Activated CD4-positive, alpha-beta T cell treated with anti-CD3 and anti-CD28 coated beads for 1 hour (primary cell): ENCODE measurements around the gene CTNNAL1.
A peak's percentile ranks its signal among the peaks of the same experiment; 100 is the strongest.
"Not testable (repeated sequence)": the region's sequence is repeated elsewhere in the genome, so short reads cannot be mapped to it uniquely, and the experiment has no call there.

ENCODE experiments used
- DNase-seq: peaks from one replicate; pipeline ENCODE4 v3.0.0-alpha.2; 2020

CTNNAL1 gene, protein sequence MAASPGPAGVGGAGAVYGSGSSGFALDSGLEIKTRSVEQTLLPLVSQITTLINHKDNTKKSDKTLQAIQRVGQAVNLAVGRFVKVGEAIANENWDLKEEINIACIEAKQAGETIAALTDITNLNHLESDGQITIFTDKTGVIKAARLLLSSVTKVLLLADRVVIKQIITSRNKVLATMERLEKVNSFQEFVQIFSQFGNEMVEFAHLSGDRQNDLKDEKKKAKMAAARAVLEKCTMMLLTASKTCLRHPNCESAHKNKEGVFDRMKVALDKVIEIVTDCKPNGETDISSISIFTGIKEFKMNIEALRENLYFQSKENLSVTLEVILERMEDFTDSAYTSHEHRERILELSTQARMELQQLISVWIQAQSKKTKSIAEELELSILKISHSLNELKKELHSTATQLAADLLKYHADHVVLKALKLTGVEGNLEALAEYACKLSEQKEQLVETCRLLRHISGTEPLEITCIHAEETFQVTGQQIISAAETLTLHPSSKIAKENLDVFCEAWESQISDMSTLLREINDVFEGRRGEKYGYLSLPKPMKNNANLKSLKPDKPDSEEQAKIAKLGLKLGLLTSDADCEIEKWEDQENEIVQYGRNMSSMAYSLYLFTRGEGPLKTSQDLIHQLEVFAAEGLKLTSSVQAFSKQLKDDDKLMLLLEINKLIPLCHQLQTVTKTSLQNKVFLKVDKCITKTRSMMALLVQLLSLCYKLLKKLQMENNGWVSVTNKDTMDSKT

GRCh38 chr9:109012876-109013678 is at the start of gene CTNNAL1:
CTNNAL1 (minus strand) TSS chr9:109013499; CDS start chr9:109013442, 57 bp downstream.
- peak; percentile 71 for DNase-seq

DNA sequence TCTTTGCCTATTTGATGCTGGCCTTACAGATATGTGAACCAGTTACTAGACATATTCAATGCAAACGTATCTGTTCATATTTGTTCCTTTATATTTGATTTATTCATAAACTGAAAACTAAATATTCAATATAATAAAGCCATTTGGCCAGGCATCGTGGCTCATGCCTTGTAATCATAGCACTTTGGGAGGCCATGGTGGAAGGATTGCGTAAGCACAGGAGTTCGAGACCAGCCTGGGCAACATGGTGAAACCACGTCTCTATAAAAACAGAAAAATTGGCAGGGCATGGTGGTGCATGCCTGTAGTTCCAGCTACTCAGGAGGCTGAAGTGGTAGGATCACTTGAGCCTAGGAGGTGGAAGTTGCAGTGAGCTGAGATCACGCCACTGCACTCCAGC is 49.2 kb upstream of the CTNNAL1 start:
- DNase-seq = no peak

DNA sequence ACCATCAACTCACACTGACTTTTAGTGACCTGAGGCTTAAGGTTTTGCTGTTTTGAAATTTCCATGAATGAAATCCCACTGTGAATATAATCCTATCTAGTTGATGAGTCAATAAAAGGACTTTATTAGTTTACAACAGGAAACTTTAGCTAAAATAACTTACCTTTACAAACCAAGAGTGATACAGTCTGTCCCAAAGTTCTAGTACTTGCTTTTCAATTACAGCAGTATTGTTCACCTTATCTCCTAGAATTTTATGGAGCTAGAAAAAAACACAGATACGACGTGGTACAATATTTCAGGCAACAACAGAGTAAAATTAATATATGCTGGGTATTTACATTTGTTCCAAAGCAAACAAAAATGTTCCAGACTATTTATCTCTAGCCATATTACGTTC is 46.9 kb upstream of the CTNNAL1 start:
- DNase-seq = no peak

- DNase-seq = not testable (repeated sequence)
These were observed 39.8 kb upstream of the CTNNAL1 start for GRCh38 chr9:109053121-109053520.

DNA sequence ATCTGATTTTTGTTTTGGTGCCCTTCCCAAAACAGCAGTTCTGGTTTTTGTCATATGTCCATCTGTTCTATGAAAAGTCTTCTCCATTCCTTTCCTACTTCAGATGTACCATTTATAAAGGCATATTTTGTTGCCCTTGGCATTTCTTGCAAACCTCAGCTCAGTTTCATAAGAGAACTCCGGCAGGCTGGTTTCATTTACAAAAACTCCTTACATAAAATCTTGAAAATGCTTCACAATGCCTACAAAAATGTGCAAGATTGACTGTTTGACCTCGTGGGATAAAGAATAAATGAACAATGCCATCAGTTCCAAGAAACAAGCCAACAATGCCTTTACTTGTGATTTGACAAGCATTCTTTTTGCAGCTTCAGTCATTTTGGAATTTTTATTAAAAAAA is 39.1 kb upstream of the CTNNAL1 start:
- DNase-seq = no peak

- DNase-seq = no peak
These were observed 38.4 kb upstream of the CTNNAL1 start for GRCh38 chr9:109051733-109052132.

DNA sequence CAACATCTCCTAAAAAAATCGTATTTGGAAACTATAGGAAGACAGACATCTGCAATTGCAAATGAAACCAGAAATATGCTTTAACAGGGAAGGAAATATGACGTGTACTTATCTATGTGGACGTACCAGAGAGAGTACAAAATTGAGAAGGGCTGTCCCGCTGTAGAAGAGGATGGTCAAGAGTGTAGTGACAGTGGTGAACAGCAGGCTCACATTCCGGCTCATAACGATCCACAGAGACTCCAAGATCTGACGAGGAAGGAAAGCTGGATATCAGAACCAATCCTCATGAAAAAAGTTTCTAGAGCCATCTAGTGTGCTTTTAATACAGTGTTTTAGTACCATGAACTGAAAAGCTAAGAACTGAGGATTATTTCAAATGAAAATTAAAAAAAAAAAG is 37.1 kb upstream of the CTNNAL1 start:
- no peak for DNase-seq

DNA sequence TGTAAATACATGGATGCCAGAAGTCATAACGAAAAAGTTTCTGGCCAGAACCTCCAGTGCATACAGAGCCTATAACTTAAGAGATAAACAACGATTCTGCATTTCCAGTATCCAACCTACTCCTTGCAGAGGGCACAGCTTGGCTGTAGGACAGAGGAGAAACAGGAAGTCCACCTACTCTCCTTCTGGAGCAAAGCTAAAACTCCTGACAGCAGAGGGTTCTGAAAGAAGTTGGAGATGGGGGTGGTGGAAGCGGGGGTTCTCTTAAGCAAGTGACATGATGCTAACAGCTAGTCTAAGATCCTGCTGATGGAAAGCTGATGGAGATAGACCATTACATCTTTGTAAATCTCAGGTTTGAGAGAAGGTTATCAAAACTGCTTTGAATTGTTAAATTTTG is 35.5 kb upstream of the CTNNAL1 start:
- no peak for DNase-seq

GRCh38 chr9:109047259-109047658 is 34.0 kb upstream of the CTNNAL1 start:
- no peak for DNase-seq

GRCh38 chr9:109046346-109046745 is 33.0 kb upstream of the CTNNAL1 start:
- no peak for DNase-seq

DNA sequence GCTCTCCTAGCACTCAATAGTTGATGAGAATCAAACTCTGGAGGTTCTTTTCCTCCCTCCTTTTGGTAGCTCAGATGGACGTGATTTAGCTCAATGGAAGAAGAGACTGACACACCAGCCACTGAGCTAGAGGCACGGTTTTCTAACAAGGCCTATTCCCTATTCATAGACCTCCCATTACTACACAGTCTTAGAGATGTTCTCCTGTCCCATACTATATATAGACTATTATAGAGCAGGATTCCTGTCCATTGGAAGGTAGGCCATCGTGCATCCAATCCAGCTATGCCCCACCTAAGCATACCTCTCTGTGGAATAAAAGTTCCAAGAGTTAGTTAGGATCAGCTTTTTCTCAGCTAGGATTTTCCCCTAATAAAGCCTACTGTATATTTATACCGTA is 30.3 kb upstream of the CTNNAL1 start:
- no peak for DNase-seq

GRCh38 chr9:109040571-109040970 is 27.3 kb upstream of the CTNNAL1 start:
- no peak for DNase-seq

DNA sequence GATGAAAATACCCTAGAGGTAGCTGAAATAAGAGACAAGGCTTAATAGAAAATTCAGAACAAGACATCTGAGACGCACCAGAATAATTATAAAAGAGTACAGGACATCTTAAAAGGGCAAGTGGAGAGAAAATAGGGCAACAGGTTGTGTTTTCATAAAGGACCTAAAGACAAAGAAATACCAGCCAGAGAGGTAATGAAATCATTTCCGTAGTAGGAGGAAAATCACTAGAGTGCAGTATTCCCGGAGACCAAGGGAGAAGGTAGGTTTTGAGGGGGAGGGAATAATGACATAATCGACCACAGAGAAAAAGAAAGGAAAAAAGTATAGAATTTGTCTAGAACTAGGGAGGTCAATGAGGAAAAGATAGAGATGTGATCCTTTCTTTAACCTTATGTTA is 26.2 kb upstream of the CTNNAL1 start:
- no peak for DNase-seq

DNA sequence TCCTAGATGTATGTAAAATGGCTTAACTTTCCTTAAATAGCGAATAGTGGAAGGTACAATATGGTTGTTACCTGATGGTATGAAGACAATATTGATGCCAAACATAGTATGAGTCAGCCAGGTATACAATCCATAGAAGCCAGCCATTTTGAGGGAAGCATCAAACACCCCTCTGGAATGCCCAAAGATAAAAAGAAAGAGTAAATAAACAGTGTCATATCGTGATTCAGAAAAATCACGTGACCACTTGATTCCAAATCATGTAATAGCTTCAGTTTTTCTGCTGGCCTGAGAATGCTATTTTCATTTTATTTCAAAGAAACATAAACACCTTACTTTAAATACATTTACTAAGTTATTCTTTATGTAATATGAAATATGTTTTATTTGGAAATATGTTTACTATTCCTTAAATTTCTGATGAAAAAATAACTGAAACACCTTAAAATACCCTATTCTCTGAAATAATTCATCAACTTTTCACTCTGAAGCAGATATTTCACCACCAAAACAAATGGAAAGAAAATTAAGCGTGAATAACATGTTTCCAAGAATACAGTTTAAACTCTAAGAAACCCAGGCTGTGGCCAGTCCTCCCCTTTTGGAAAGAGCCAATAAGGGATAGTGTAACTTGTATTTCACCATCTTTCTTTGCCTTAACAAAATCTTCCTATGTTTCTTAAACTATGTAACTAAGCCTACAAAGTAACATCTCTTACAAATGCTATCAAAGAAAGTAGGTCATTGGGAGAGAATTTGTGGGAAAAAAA is 24.8 kb upstream of the CTNNAL1 start:
- DNase-seq = no peak

GRCh38 chr9:109036744-109037680 is 23.7 kb upstream of the CTNNAL1 start:
- no peak for DNase-seq

DNA sequence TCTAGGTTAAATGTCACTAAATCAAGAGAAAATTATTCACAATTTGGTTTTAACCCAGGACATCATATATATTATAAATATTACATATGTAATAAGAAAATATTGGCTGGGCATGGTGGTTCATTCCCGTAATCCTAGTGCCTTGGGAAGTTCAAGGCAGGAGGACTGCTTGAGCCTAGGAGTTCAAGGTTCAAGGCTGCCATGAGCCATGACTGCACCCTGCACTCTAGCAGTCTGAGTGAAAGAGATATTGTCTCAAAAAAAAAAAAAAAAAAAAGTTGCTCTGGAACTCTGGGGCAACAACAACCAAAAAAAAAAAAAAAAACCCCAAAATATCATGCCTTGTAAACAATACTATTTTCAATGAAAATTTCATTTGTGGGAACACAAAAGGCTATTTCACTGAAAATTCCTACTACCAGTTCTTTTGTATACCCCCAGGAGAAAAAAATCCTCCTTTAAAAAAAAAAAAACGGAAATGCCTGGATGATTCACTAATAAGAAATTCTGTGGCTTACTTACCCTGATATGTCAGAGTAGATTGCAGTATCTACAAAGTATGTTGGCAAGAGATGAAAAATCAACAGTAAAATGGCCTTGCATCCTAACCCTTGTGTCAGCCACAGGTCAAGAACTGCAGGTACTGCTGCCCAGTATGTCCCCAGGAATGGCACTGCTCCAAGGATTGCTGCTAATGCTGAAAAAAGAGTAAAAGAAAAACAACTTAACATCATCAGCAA is 22.6 kb upstream of the CTNNAL1 start:
- no peak for DNase-seq

GRCh38 chr9:109033941-109034700 is 20.8 kb upstream of the CTNNAL1 start:
- no peak for DNase-seq

DNA sequence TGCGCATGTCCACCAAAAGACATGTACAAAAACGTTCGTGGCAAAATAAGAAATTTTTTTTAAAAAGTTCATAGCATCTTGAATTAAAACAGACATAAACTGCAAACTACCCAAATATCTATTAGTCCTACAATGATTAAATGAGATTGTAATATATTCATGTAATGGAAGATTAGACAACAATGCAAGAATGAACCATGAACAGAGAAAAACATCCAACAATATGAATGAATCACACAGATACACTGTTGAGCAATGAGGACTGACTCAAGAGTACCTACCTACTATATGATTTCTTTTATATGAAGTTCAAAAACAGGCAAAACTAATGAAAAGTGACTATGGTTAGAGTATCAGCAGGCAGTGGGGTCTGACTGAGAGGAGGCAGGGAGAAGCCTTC is 17.9 kb upstream of the CTNNAL1 start:
- DNase-seq = no peak

DNA sequence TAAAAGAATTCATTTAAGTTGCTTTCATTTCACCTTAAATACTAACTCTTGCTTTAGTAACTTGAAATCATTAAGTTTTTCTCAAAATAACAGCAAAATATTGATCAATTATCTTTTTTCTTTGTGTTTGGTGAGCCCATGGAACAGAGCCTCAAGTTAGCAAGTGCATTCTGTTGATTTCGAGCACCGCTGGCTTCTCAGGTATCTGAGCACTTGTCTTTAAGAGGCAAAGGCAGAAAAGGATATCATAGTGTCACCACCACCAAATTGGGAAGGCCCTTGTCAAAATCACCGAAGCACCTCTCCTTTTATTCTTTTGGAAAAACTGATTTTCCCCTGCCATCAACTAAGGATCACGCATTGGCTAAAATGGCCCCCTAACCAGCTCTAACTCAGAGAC is 17.1 kb upstream of the CTNNAL1 start:
- no peak for DNase-seq

DNA sequence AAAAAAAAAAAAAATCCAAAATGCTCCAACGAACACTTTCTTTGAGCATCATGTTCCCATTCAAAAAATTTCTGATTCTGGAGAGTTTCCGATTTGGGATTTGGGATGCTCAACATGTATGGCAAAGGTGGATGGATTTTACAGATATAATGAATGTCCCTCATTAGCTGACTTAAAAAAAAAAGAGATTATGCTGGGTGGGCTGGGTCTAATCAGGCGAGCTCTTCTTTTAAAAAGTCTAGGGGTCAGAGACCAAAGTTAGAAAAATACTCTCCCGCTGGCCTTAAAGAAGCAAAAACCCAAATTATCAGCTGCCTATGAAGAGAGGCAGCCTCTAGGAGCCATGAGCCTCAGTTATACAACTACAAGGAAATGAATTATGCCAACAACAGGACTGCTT is 15.2 kb upstream of the CTNNAL1 start:
- no peak for DNase-seq
